ENCODE measurements around the gene MTHFD1L. TPM values are rescaled to one million over a fixed set of nuclear protein-coding genes. Genes with fewer than 3 reads are reported as not detected.
A peak's percentile ranks its signal among the peaks of the same experiment; 100 is the strongest.

Gene MTHFD1L
- total and polyA plus RNA-seq, 7 experiments from 2014 or later = 5.7 to 57.8 (median 7.8) TPM

GRCh38 chr6:151070631-151071051 is 205.1 kb downstream of the MTHFD1L start:
- no peaks in the 10 kb centered on the region for H3K9me3 ChIP-seq (ENCODE audit: control insufficient read depth in 2 of 3, low read length in 3 of 3)
- H3K27ac ChIP-seq (ENCODE audit: low read depth, low read length) = no peak overlapping the region
- H3K4me3 ChIP-seq (ENCODE audit: low read length) = no peak overlapping the region
- intact Hi-C loops (cut with micrococcal nuclease) = no loop called here
- ATAC-seq = no peak
- no peaks in the 10 kb centered on the region for H3K36me3 ChIP-seq (ENCODE audit: control insufficient read depth in 2 of 3, insufficient read depth in 3 of 3, low read length in 3 of 3)
- H3K4me1 Mint-ChIP-seq = no peaks in the 10 kb centered on the region
- H3K4me1 ChIP-seq (ENCODE audit: control insufficient read depth in 2 of 2, insufficient read depth in 2 of 2, low read length in 2 of 2) = no peaks in the 10 kb centered on the region
- no peak for DNase-seq
- no peaks in the 10 kb centered on the region for H3K27me3 Mint-ChIP-seq
- H3K27me3 ChIP-seq (ENCODE audit: control insufficient read depth in 2 of 2, insufficient read depth in 2 of 2, low read length in 2 of 2) = no peaks in the 10 kb centered on the region
- POLR2A ChIA-PET = no interaction called here
- CTCF ChIA-PET = no interaction called here
- H3K4me3 Mint-ChIP-seq = no peak overlapping the region
- peaks cover 0 to 11% (median 0%) of the 10 kb centered on the region in 11 donors for H3K9me3 Mint-ChIP-seq
- H3K36me3 Mint-ChIP-seq = peaks cover 3 to 45% (median 34%) of the 10 kb centered on the region in 5 donors
- no peak overlapping the region for H3K27ac Mint-ChIP-seq

GRCh38 chr6:151071295-151071694 is 205.8 kb downstream of the MTHFD1L start:
- H3K27ac Mint-ChIP-seq = no peak overlapping the region
- H3K4me1 ChIP-seq (ENCODE audit: control insufficient read depth in 2 of 2, insufficient read depth in 2 of 2, low read length in 2 of 2) = no peaks in the 10 kb centered on the region
- H3K4me3 Mint-ChIP-seq = no peak overlapping the region
- H3K9me3 ChIP-seq (ENCODE audit: control insufficient read depth in 2 of 3, low read length in 3 of 3) = no peaks in the 10 kb centered on the region
- H3K9me3 Mint-ChIP-seq = peaks cover 0 to 11% (median 0%) of the 10 kb centered on the region in 11 donors
- H3K27ac ChIP-seq (ENCODE audit: low read depth, low read length) = no peak overlapping the region
- peaks cover 3 to 41% (median 37%) of the 10 kb centered on the region in 5 donors for H3K36me3 Mint-ChIP-seq
- no peak for DNase-seq
- POLR2A ChIA-PET = no interaction called here
- H3K36me3 ChIP-seq (ENCODE audit: control insufficient read depth in 2 of 3, insufficient read depth in 3 of 3, low read length in 3 of 3) = no peaks in the 10 kb centered on the region
- intact Hi-C loops (cut with micrococcal nuclease) = no loop called here
- no peak for ATAC-seq
- no peaks in the 10 kb centered on the region for H3K27me3 ChIP-seq (ENCODE audit: control insufficient read depth in 2 of 2, insufficient read depth in 2 of 2, low read length in 2 of 2)
- no peaks in the 10 kb centered on the region for H3K4me1 Mint-ChIP-seq
- H3K27me3 Mint-ChIP-seq = no peaks in the 10 kb centered on the region
- CTCF ChIA-PET = no interaction called here
- H3K4me3 ChIP-seq (ENCODE audit: low read length) = no peak overlapping the region

DNA sequence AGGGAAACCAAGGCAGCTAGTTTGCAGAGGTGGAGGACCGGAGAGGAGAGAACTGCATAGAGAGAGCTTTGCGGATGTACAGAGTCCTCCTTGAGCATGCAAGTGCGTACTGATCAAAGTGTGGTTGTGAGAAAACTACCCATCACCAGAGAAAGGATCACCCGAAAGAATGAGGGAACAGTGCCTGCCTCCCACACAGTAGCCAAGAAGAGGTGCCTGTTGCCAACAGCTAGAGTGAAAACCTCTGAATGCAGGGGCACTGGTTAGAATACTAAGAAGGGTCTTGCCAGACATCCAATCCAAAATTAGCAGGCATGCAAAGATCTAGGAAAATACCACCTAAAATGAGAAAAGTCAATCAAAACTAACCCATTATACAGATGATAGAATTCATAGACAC is 207.6 kb downstream of the MTHFD1L start:
- Histone ChIP-seq H3K36me3 (ENCODE audit: control insufficient read depth in 2 of 3, insufficient read depth in 3 of 3, low read length in 3 of 3) (no peaks in the 10 kb centered on the region), H3K27me3 (ENCODE audit: control insufficient read depth in 2 of 2, insufficient read depth in 2 of 2, low read length in 2 of 2) (no peaks in the 10 kb centered on the region), H3K4me1 (ENCODE audit: control insufficient read depth in 2 of 2, insufficient read depth in 2 of 2, low read length in 2 of 2) (no peaks in the 10 kb centered on the region), H3K4me3 (ENCODE audit: low read length) (no peak overlapping the region), H3K9me3 (ENCODE audit: control insufficient read depth in 2 of 3, low read length in 3 of 3) (no peaks in the 10 kb centered on the region), H3K27ac (ENCODE audit: low read depth, low read length) (no peak overlapping the region)
- intact Hi-C loops (cut with micrococcal nuclease) = no loop called here
- CTCF ChIA-PET = no interaction called here
- Mint-ChIP-seq H3K36me3 (peaks cover 6 to 41% (median 34%) of the 10 kb centered on the region in 5 donors), H3K27ac (no peak overlapping the region), H3K4me1 (no peaks in the 10 kb centered on the region), H3K4me3 (no peak overlapping the region), H3K9me3 (peaks cover 0 to 11% (median 2%) of the 10 kb centered on the region in 11 donors), H3K27me3 (no peaks in the 10 kb centered on the region)
- ATAC-seq (no peak), DNase-seq (no peak)
- POLR2A ChIA-PET = no interaction called here

DNA sequence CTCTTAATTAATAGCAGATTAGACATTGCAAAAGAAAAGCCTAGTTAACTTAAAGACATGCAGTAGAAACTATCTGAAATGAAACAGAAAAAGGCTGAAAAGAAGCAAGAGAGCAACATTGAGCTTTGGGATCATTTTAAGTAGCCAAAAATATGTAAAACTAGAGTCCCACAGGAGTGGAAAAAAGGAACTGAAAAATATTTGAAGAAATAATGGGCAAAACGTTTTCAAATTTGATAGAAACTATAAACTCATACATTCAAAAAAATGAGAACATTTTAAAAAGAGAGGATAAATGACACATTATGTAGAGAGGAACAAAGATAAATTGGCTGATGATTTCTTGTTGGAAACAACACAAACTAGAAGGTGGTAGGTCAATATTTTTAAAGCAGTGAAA is 208.2 kb downstream of the MTHFD1L start:
- H3K4me1 ChIP-seq (ENCODE audit: control insufficient read depth in 2 of 2, insufficient read depth in 2 of 2, low read length in 2 of 2) = no peaks in the 10 kb centered on the region
- CTCF ChIA-PET = no interaction called here
- peaks cover 6 to 41% (median 35%) of the 10 kb centered on the region in 5 donors for H3K36me3 Mint-ChIP-seq
- intact Hi-C loops (cut with micrococcal nuclease) = no loop called here
- no peak overlapping the region for H3K27ac ChIP-seq (ENCODE audit: low read depth, low read length)
- DNase-seq (no peak), ATAC-seq (no peak)
- no peak overlapping the region for H3K4me3 ChIP-seq (ENCODE audit: low read length)
- POLR2A ChIA-PET = interaction anchor here (0.7 kb wide), 1 partner anchor 508 kb away, joined by 3 read pairs; no protein-coding TSS in a partner anchor
- H3K4me3 Mint-ChIP-seq = no peak overlapping the region
- no peaks in the 10 kb centered on the region for H3K9me3 ChIP-seq (ENCODE audit: control insufficient read depth in 2 of 3, low read length in 3 of 3)
- H3K27ac Mint-ChIP-seq = peak overlapping the region in 1 of 9 donors; percentile 34
- H3K27me3 Mint-ChIP-seq = no peaks in the 10 kb centered on the region
- H3K4me1 Mint-ChIP-seq = no peaks in the 10 kb centered on the region
- no peaks in the 10 kb centered on the region for H3K27me3 ChIP-seq (ENCODE audit: control insufficient read depth in 2 of 2, insufficient read depth in 2 of 2, low read length in 2 of 2)
- H3K36me3 ChIP-seq (ENCODE audit: control insufficient read depth in 2 of 3, insufficient read depth in 3 of 3, low read length in 3 of 3) = no peaks in the 10 kb centered on the region
- H3K9me3 Mint-ChIP-seq = peaks cover 0 to 11% (median 2%) of the 10 kb centered on the region in 11 donors

- Mint-ChIP-seq H3K4me3 (no peak overlapping the region), H3K4me1 (no peaks in the 10 kb centered on the region), H3K27ac (no peak overlapping the region), H3K36me3 (peaks cover 6 to 37% (median 31%) of the 10 kb centered on the region in 5 donors), H3K9me3 (peaks cover 0 to 11% (median 2%) of the 10 kb centered on the region in 11 donors), H3K27me3 (no peaks in the 10 kb centered on the region)
- Histone ChIP-seq H3K36me3 (ENCODE audit: control insufficient read depth in 2 of 3, insufficient read depth in 3 of 3, low read length in 3 of 3) (no peaks in the 10 kb centered on the region), H3K27ac (ENCODE audit: low read depth, low read length) (no peak overlapping the region), H3K27me3 (ENCODE audit: control insufficient read depth in 2 of 2, insufficient read depth in 2 of 2, low read length in 2 of 2) (no peaks in the 10 kb centered on the region), H3K9me3 (ENCODE audit: control insufficient read depth in 2 of 3, low read length in 3 of 3) (no peaks in the 10 kb centered on the region), H3K4me3 (ENCODE audit: low read length) (no peak overlapping the region), H3K4me1 (ENCODE audit: control insufficient read depth in 2 of 2, insufficient read depth in 2 of 2, low read length in 2 of 2) (no peaks in the 10 kb centered on the region)
- DNase-seq (no peak), ATAC-seq (no peak)
- ChIA-PET POLR2A (no interaction called here), CTCF (no interaction called here)
- intact Hi-C loops (cut with micrococcal nuclease) = no loop called here
Observed at GRCh38 chr6:151075005-151075404, 209.5 kb downstream of the MTHFD1L start.

- Histone ChIP-seq H3K4me3 (ENCODE audit: low read length) (no peak overlapping the region), H3K27ac (ENCODE audit: low read depth, low read length) (no peak overlapping the region), H3K4me1 (ENCODE audit: control insufficient read depth in 2 of 2, insufficient read depth in 2 of 2, low read length in 2 of 2) (no peaks in the 10 kb centered on the region), H3K27me3 (ENCODE audit: control insufficient read depth in 2 of 2, insufficient read depth in 2 of 2, low read length in 2 of 2) (no peaks in the 10 kb centered on the region), H3K36me3 (ENCODE audit: control insufficient read depth in 2 of 3, insufficient read depth in 3 of 3, low read length in 3 of 3) (no peaks in the 10 kb centered on the region), H3K9me3 (ENCODE audit: control insufficient read depth in 2 of 3, low read length in 3 of 3) (no peaks in the 10 kb centered on the region)
- no peak overlapping the region for H3K27ac Mint-ChIP-seq
- ATAC-seq (no peak), DNase-seq (no peak)
- H3K4me1 Mint-ChIP-seq = no peaks in the 10 kb centered on the region
- intact Hi-C loops (cut with micrococcal nuclease) = no loop called here
- peaks cover 0 to 11% (median 2%) of the 10 kb centered on the region in 11 donors for H3K9me3 Mint-ChIP-seq
- CTCF ChIA-PET = no interaction called here
- peaks cover 3 to 33% (median 29%) of the 10 kb centered on the region in 5 donors for H3K36me3 Mint-ChIP-seq
- POLR2A ChIA-PET = no interaction called here
- H3K4me3 Mint-ChIP-seq = no peak overlapping the region
- H3K27me3 Mint-ChIP-seq = no peaks in the 10 kb centered on the region
Observed at GRCh38 chr6:151075527-151075926, 210.0 kb downstream of the MTHFD1L start.

DNA sequence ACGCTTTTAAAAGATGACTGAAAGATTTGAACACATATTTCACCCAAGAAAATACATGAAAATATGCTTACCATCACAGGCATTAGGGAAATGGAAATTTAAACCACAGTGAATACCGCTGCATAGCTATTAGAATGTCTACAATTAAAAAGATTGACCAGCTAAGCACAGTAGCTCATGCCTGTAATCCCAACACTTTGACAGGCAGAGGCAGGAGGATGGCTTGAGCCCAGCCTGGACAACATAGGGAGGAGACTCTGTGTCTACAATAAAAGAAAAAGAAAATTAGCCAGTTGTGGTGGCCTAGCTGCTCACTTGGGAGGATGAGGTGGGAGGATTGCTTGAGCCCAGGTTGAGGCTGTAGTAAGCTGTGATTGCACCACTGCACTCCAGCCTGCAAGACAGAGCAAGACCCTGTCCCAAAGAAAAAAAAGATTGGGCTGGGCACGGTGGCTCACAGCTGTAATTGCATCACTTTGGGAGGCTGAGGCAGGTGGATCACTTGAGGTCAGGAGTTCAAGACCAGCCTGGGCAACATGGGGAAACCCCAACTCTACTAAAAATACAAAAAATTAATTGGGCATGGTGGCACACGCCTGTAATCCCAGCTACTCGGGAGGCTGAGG is 210.5 kb downstream of the MTHFD1L start:
- no peaks in the 10 kb centered on the region for H3K4me1 ChIP-seq (ENCODE audit: control insufficient read depth in 2 of 2, insufficient read depth in 2 of 2, low read length in 2 of 2)
- no peak for ATAC-seq

More for the DNA sequence above, 210.5 kb downstream of the MTHFD1L start:
- H3K36me3 Mint-ChIP-seq = peaks cover 3 to 33% (median 26%) of the 10 kb centered on the region in 5 donors
- DNase-seq = no peak
- Histone ChIP-seq H3K36me3 (ENCODE audit: control insufficient read depth in 2 of 3, insufficient read depth in 3 of 3, low read length in 3 of 3) (no peaks in the 10 kb centered on the region), H3K4me3 (ENCODE audit: low read length) (no peak overlapping the region), H3K9me3 (ENCODE audit: control insufficient read depth in 2 of 3, low read length in 3 of 3) (no peaks in the 10 kb centered on the region), H3K27me3 (ENCODE audit: control insufficient read depth in 2 of 2, insufficient read depth in 2 of 2, low read length in 2 of 2) (no peaks in the 10 kb centered on the region), H3K27ac (ENCODE audit: low read depth, low read length) (no peak overlapping the region)
- H3K4me3 Mint-ChIP-seq = no peak overlapping the region
- H3K9me3 Mint-ChIP-seq = peaks cover 0 to 10% (median 2%) of the 10 kb centered on the region in 11 donors
- H3K27me3 Mint-ChIP-seq = no peaks in the 10 kb centered on the region
- no peak overlapping the region for H3K27ac Mint-ChIP-seq
- POLR2A ChIA-PET = no interaction called here
- intact Hi-C loops (cut with micrococcal nuclease) = no loop called here
- CTCF ChIA-PET = no interaction called here
- no peaks in the 10 kb centered on the region for H3K4me1 Mint-ChIP-seq
